HG02759 (cell line): ENCODE measurements around the gene GALR3.

Experiments
- ATAC-seq: cut with Tn5 transposase; IDR thresholded peaks from one replicate; pipeline ENCODE4 v1.9.1; 2021; ENCODE audit warnings: mild to moderate bottlenecking, moderate library complexity; ENCODE audit not compliant: unreplicated experiment

The GALR3 gene

DNA sequence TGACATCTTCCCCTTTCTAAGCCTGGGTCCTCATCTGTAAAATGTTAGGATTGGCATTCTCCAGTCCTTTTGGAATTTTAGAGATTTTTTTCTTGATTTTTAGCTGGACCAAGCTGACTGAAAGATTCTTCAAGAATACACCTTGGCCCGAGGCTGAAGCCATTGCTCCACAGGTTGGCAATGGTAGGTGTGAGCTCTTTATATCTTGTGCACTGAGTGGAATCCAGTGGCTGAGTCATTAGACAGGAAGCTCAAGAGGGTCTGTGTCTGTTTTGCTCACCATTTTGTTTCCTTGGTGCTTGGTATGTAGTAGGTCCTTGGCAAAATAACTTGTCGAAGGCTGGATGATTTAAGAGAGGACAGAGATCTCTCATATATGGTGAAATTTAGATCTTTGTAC lies 32.3 kb downstream of the GALR3 start:
- ATAC-seq: no peak

DNA sequence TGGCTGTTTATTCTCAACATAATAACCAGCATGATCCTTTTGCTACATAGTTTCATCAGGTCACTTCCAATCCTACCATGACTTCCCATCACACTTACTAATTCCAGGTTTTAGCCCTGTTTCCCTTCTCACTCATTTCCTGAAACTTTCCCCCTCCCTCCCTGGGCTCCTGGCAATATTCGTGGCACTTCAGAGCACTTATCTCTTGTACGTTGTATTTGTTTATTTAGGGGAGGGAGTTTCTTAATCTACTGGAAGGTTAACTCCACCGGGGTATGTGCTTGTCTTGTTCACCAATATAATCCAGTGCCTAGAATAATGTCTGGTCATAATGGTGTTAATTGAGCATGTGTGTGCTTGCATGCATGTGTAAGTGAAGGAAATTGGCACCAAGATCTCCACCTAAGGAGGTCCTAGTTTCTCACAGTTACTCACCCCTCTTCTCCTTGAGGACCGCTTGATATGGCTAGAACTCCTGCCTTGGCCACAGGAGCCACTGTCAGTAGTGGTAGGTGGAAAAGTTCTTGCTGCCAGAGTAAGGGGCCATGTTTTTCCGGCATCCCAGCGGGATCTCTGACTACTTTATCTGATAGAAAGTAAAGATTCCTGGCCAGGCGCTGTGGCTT lies 37.7 kb downstream of the GALR3 start:
- ATAC-seq: no peak

DNA sequence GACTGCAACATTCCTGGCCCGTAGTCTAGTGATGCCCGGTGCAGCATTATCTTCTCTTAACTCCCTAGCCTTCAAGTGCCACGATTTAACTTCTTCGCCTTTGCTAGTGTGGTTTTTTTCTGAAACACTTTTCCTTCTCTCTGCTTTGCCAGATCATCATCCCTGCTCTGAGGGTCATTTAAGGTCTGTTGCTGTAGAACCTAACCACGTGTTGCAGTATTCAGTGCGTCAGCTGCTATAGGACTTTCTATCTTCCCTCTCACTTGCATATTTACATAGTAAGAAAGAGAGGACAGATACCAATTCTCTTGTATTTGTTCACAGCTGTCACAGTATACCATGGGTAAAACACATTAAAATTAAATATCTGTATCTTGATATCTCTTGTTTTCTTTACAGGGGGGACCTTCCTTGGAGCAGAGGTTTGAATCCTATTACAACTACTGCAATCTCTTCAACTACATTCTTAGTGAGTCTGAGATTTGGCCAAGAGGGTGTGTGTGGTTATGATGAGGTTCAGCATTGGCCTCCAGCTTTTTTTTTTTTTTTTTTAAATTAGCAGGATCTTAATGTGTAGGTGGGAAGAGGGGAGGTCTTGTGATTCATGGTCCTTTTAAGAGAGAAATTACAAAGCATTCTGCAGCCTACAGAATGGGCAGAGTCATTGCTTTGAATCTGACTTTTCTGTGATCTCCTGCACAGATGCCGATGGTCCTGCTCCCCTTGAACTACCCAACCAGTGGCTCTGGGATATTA lies 39.6 kb downstream of the GALR3 start:
- no peak for ATAC-seq

DNA sequence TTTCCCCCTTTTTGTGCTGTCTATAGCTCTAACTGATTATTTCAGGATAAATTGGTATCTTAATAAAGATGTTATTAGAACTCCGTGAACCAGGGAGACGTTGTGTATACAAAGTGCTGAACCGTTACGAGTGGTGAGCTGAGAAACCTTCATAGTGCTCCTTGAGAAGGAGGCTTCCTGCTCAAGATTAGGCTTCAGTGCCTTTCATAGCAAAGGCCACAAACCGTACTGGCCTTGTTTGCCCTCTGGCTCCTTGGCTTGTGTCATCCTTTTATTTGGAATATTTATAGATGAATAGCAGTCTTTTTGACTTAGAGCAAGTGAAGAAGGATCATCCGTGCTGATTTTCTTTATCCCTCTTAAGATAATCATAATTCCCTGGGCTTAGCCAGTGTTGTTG lies 42.3 kb downstream of the GALR3 start:
- no peak for ATAC-seq

- ATAC-seq: no peak
Measured at GRCh38 chr22:37870273-37870672, 47.1 kb downstream of the GALR3 start.
